HEK293 (cell line): ENCODE results near the gene SPTLC3.

Experiments
- BCL11B ChIP-seq: fragments of 450-650 bp; formaldehyde crosslinking; IDR thresholded peaks from 2 replicates; pipeline ENCODE4 v1.5.1; 2016; ENCODE audit warnings: low read depth, missing biosample characterization, missing genetic modification characterization
- TCF7L2 ChIP-seq: IDR thresholded peaks from 2 replicates; pipeline ENCODE4 v1.6.1; 2011; ENCODE audit warnings: low read depth, mild to moderate bottlenecking, inconsistent platforms, low read length, moderate library complexity, borderline replicate concordance
- ZBTB1 ChIP-seq: fragments of 450-650 bp; formaldehyde crosslinking; IDR thresholded peaks from 2 replicates; pipeline ENCODE4 v1.5.1; 2016; ENCODE audit warnings: missing biosample characterization, missing genetic modification characterization
- ZNF140 ChIP-seq: fragments of 450-650 bp; formaldehyde crosslinking; IDR thresholded peaks from 2 replicates; pipeline ENCODE4 v1.5.1; 2016; ENCODE audit warnings: missing biosample characterization, missing genetic modification characterization
- ZNF175 ChIP-seq: fragments of 450-650 bp; formaldehyde crosslinking; IDR thresholded peaks from 2 replicates; pipeline ENCODE4 v1.5.1; 2016; ENCODE audit warnings: missing biosample characterization, missing genetic modification characterization
- ZNF202 ChIP-seq: fragments of 450-650 bp; formaldehyde crosslinking; IDR thresholded peaks from 2 replicates; pipeline ENCODE4 v1.5.1; 2016; ENCODE audit warnings: missing biosample characterization, missing genetic modification characterization, borderline replicate concordance
- ZNF558 ChIP-seq: fragments of 450-650 bp; formaldehyde crosslinking; IDR thresholded peaks from 2 replicates; pipeline ENCODE4 v1.5.1; 2016; ENCODE audit warnings: missing biosample characterization, missing genetic modification characterization
- ZNF585B ChIP-seq: fragments of 450-650 bp; formaldehyde crosslinking; IDR thresholded peaks from 2 replicates; pipeline ENCODE4 v1.5.1; 2016; ENCODE audit warnings: missing biosample characterization, missing genetic modification characterization
- TF ChIP-seq, protein P1 (sequence below): fragments of 450-650 bp; formaldehyde crosslinking; IDR thresholded peaks from 2 replicates; pipeline ENCODE4 v1.5.1; 2016; ENCODE audit warnings: missing biosample characterization, missing genetic modification characterization
- TF ChIP-seq, protein P2 (sequence below): fragments of 450-650 bp; formaldehyde crosslinking; IDR thresholded peaks from 2 replicates; pipeline ENCODE4 v1.5.1; 2016; ENCODE audit warnings: missing biosample characterization, missing genetic modification characterization, low read depth
- TF ChIP-seq, protein P3 (sequence below): fragments of 450-650 bp; formaldehyde crosslinking; IDR thresholded peaks from 2 replicates; pipeline ENCODE4 v1.5.1; 2016; ENCODE audit warnings: missing biosample characterization, missing genetic modification characterization

DNA sequence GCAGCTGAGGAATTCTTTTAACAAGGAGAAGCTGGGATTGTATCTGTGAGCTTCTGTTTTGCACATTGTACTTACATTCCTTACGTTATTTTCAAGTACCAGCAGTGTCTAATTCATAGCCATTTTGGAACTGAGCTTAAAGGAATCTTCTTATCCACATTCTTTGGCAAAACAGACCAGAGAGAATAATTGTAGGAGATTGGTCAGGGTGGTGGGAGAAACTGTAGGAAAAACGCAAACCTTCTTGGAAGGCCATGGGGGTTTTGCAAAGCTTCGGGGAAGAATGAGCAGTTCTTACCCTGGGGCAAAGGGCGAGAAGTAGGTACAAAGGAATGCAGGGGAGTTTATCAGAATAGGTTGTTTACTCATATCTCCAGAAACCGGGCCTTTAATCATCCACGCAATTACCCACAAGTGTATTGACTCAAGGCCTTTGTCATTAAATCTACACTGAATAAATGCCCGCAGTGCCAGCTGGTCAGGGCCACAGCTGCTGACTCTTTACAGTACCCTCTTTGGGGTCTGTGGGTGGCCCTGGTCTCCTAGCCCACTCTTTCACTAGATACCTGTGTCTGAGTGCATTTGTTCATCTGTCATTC, 39.6 kb upstream of the SPTLC3 start:
- TF ChIP-seq TCF7L2, result no peak
- no peak for TF ChIP-seq BCL11B (tag by site-specific recombination)
- TF ChIP-seq, protein P1, sequence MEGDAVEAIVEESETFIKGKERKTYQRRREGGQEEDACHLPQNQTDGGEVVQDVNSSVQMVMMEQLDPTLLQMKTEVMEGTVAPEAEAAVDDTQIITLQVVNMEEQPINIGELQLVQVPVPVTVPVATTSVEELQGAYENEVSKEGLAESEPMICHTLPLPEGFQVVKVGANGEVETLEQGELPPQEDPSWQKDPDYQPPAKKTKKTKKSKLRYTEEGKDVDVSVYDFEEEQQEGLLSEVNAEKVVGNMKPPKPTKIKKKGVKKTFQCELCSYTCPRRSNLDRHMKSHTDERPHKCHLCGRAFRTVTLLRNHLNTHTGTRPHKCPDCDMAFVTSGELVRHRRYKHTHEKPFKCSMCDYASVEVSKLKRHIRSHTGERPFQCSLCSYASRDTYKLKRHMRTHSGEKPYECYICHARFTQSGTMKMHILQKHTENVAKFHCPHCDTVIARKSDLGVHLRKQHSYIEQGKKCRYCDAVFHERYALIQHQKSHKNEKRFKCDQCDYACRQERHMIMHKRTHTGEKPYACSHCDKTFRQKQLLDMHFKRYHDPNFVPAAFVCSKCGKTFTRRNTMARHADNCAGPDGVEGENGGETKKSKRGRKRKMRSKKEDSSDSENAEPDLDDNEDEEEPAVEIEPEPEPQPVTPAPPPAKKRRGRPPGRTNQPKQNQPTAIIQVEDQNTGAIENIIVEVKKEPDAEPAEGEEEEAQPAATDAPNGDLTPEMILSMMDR (tag by site-specific recombination), result no peak
- TF ChIP-seq ZBTB1, result no peak
- TF ChIP-seq, protein P2, sequence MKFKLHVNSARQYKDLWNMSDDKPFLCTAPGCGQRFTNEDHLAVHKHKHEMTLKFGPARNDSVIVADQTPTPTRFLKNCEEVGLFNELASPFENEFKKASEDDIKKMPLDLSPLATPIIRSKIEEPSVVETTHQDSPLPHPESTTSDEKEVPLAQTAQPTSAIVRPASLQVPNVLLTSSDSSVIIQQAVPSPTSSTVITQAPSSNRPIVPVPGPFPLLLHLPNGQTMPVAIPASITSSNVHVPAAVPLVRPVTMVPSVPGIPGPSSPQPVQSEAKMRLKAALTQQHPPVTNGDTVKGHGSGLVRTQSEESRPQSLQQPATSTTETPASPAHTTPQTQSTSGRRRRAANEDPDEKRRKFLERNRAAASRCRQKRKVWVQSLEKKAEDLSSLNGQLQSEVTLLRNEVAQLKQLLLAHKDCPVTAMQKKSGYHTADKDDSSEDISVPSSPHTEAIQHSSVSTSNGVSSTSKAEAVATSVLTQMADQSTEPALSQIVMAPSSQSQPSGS (tag by site-specific recombination), result no peak
- TF ChIP-seq ZNF558 (tag by site-specific recombination), result no peak
- TF ChIP-seq, protein P3, sequence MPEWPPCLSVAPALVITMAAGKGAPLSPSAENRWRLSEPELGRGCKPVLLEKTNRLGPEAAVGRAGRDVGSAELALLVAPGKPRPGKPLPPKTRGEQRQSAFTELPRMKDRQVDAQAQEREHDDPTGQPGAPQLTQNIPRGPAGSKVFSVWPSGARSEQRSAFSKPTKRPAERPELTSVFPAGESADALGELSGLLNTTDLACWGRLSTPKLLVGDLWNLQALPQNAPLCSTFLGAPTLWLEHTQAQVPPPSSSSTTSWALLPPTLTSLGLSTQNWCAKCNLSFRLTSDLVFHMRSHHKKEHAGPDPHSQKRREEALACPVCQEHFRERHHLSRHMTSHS, result no peak
- TF ChIP-seq ZNF140 (tag by site-specific recombination), result no peak
- TF ChIP-seq ZNF175 (tag by site-specific recombination), result no peak
- TF ChIP-seq ZNF585B (tag by site-specific recombination), result no peak
- TF ChIP-seq ZNF202 (tag by site-specific recombination), result no peak
